Right renal pelvis (tissue), 4 donors: Measurements from ENCODE around the gene EXOC8. TPM values are rescaled to one million over a fixed set of nuclear protein-coding genes. Genes with fewer than 3 reads are reported as not detected.

Source experiments
- DNase-seq, 4 donors: peaks; one replicate each; pipeline ENCODE4 v3.0.0-alpha.2; 2013; ENCODE audit warnings: low read depth in 4 of 4, low spot score in 3 of 4, missing footprints in 1 of 4
- polyA plus RNA-seq, 4 donors: library from polyadenylated mRNA; unstranded; fragments of 120-200 nt; gene quantifications; one replicate each; pipeline ENCODE4 v1.2.1, GENCODE V29; 2013; ENCODE audit not compliant: insufficient read length in 4 of 4

Gene EXOC8, protein sequence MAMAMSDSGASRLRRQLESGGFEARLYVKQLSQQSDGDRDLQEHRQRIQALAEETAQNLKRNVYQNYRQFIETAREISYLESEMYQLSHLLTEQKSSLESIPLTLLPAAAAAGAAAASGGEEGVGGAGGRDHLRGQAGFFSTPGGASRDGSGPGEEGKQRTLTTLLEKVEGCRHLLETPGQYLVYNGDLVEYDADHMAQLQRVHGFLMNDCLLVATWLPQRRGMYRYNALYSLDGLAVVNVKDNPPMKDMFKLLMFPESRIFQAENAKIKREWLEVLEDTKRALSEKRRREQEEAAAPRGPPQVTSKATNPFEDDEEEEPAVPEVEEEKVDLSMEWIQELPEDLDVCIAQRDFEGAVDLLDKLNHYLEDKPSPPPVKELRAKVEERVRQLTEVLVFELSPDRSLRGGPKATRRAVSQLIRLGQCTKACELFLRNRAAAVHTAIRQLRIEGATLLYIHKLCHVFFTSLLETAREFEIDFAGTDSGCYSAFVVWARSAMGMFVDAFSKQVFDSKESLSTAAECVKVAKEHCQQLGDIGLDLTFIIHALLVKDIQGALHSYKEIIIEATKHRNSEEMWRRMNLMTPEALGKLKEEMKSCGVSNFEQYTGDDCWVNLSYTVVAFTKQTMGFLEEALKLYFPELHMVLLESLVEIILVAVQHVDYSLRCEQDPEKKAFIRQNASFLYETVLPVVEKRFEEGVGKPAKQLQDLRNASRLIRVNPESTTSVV
- polyA plus RNA-seq = 10 to 100 TPM; 10.1 to 13.1 (median 12.0) TPM

DNA sequence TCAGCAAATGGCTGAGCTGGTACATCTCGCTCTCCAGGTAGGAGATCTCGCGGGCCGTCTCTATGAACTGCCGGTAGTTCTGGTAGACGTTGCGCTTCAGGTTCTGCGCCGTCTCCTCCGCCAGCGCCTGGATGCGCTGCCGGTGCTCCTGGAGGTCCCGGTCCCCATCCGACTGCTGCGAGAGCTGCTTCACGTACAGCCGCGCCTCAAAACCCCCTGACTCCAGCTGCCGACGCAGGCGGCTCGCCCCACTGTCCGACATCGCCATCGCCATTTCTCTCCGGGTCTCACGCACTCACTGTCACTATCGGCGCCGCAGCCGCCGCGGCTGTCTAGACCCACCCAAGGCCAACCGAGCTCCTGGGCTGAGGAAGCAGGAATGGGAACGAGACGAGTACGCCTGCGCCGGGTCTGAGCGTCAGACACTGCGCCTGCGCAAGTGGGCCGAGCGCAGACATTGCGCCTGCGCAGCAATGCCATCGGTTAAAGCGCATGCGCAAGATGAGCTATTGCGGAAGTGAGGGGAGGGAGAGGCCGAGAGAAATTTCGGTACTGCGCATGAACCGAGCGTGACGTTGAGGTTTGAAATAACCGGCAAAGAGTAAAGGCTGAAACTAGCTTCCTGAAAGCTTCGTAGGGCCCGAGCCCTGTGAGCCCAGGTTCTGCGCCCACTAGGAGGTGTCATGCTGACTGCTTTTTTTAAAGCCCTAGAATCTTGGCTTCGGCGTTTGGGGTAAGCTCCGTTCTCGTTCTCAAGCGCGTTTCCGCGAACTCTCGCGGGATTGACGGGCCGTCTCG is at the start of gene EXOC8:
TSS of gene EXOC8 (minus strand) at position 381 of the 798 bp plus-strand sequence. CDS start at position 274, 107 bp downstream.
- DNase-seq = peak; percentile 97 to 100 (median 98)

DNA sequence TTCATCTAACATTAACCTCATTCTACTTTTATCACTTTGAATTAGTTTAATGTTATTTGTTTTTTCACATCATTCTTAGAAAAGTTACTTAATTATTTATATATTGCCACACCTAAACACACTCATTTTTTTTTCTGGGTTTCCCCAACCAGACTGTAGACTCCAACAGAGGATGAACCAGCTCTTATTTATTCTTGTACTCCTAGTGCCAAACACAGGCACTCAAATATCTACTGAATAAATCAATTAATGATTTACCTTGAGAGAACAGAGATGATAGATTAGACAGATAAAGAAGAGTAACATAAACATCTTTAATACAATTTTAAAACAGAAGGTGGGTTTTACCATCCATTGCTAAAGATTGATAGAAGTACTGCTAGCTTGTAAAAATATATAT is 48.8 kb upstream of the EXOC8 start:
- no peak for DNase-seq

DNA sequence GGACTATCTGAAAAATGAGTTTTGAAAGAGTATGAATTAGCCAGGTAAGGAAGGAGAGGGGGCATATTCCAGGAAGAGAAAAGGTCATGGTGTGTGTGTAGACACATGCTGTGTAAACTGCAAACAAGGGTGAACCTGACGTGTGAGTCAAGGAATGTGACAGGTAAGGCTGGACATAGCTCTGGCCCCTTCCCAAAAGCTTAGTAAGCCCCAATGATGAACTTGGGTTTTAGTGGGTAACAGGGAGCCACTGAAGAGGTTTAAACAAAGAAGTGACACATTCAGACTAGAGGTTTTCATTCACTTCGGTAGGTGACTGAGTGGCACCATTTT is 47.7 kb upstream of the EXOC8 start:
- no peak for DNase-seq

DNA sequence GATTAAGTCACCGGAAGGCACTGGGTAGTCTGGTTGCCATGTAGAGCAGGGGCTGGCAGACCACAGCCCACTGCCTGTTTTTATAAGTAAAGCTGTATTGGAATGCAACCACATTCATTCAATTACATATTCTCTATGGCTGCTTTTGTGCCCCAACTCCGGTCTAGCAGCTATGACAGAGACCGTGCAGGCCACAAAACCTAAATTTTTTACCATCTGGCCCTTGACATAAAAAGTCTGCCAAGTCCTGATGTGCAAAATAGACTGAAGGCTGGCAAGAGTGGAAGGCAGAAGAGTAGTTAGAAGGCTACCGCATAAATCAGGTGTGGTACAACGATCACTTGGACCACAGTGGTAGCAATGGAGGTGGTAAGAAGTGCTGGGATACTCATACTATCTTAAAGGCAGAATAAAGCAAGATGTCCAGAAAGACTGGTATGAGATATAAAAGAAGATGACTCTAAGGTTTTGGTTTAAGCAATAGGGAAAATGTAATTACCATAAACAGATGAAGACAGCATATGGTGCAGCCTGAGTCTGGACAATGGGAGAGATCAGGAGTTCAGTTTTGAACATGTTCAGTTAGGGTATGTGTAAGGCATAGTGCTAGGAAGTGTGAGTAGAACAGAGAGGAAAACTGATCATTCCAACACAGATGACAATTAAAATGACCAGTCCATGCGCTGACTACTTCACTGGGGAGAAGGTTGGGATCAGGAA is 47.2 kb upstream of the EXOC8 start:
- no peak for DNase-seq

DNA sequence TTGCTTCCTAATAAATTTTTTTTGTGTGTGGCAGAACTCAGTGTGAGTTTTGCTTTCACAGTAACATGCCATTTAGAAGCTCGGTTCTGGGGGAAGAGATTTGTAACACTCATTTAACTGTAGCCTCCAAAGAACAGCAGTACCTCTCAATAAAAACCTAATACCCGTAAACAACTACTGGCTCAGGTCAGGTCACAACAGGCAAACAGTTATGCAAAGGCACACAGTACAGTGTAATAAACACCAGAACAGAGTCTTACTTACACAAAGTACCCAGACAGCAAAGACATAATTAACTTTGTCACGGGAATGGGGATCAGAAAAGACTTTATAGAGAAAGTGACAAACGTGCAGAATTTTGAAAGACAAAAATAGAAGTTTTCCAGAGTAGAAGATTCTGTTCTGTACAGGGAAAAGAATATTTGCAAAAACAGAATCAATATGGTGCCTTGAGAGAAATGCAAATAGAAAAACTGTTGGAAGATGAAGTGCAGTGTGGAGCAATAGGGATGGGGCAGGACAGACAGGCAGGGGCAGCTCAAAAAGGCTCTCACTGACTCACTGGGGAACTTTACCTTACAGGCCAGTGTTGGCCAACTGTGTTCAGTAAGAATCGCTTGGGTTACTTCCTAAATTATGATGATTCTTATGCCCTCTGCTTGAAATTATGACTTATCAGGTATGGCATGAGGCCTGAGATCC is 45.7 kb upstream of the EXOC8 start:
- no peak for DNase-seq

DNA sequence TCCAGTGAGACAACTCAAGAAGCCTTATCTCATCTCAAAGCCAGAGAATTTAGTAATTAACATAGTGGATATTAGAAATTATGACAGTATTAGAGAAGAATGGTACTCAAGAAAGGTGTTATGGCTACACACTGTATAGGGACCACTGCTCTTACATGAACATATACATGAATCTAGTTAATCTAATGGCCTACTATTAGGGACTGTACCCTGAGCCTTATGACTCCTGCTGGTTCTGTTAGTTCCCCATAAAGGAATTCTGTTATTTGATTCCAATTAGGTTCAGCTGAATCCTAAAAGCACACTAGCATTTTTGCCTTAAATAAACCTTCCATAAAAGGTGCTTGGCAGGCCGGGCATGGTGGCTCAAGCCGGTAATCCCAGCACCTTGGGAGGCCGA is 44.8 kb upstream of the EXOC8 start:
- DNase-seq = no peak

DNA sequence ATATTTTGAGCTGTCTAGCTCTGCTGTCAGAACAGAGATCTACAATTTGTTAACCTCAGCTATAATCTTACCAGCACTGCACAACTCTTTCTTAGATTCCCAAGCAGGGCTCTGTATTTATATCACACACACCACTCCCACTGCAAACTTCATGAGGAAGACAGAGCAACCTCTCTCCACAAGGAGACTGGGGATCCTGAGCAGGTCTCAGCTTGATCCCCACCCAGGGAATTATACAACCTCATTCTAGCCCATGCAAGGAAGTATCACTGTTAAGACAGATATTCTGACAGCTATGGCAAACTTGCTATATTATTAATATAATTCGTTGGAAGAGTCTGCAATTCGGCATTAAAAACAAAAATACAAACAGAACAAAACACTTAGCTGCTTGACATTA is 44.1 kb upstream of the EXOC8 start:
- no peak for DNase-seq

DNA sequence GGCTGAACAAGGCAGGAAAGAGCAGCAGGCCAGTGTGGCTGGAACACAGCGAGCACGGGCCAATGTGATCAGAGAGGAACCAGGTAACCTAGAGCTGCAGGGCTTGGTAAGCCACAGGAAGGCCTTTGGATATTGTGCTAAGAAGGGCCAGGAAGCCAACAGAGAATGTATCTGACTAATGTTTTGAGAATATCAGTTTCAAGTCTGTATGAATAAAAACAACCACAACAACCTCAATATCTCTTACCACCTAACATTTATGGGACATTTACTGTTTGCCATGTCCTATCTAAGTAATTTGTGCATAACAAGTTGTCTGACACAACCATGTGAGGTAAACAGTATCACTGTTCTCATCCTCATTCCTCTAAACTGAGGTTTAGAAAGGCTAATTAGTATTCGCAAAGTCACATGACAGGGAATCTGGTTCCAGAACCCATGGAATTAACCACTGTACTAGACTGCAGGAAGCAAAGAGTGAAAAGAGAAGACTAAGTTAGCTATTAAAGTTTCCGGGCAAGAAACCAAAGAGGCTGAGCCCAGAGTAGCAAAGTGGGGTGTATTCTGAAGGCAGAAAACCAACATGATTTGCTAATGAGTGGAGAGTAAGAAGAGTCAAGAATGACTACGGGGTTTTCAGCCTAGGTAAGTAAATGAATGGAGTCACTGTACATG is 39.4 kb upstream of the EXOC8 start:
- DNase-seq = no peak

DNA sequence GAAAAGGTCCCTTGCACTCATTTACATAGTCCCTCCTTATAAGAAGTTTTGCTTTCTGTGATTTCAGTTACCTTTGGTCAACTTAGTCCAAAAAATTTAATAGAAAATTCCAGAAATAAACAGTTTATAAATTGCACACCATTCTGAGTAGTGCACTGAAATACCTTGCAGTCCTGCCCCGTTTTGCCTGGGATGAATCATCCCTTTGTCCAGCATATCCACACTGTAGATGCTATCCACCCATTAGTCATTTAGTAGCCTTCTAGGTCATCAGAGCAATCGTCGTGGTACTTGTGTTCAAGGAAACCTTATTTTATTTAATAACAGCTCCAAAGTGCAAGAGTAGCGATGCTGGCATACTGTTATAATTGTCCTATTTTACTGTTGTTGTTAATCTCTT is 38.4 kb upstream of the EXOC8 start:
- DNase-seq = no peak

DNA sequence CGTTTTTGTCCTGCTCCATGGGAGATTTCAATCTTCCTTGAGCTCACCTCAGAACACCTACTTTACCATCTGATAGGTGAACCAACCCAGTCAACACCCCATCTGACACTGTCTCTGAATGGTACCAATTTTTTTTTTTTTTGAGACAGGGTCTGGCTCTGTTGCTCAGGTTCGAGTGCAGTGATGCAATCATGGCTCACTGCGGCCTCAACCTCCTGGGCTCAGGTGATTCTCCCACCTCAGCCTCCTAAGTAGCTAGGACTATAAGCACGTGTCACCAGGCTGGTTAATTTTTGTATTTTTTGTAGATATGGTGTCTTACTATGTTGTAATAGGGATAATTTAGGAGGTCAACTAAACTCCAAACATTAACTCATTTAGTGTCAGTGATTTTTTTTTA is 36.7 kb upstream of the EXOC8 start:
- DNase-seq = no peak

DNA sequence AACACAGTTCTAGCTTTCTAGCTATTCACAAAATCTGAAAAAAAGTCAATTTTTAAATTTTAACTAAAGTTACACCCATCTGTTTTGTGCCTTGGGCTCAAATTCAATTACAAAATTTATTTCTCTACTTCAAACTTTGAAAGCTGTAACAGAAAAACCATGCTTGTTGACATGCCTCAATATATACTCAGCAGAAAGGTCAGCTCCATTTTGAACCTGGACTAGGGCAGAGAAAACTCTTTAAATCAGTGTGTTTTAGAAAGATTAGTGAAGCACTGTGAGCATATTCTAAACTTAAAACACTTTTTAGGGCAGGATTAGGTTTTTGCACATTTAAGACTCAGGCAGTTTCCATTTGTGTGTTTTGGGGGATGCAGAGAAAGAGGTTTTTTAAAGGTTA is 34.8 kb upstream of the EXOC8 start:
- no peak for DNase-seq

DNA sequence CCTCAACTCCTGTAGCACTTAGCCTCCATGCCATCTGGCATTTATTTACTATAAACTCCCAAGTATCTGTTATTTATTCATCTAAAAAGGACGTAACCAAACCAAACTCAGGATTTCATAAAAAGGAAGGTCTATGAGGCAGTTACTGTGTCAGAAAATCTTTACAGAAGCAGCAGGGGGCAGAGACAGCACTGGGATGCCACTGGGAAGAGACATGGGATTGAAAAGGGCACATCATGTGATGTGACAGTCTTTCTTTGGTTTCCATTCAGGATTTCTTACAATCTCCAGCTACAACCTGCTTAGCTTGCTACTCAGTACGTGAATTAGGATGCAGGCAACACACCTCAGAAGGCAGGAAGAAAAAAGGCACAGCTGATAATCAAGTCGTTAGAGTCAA is 31.6 kb upstream of the EXOC8 start:
- no peak for DNase-seq

DNA sequence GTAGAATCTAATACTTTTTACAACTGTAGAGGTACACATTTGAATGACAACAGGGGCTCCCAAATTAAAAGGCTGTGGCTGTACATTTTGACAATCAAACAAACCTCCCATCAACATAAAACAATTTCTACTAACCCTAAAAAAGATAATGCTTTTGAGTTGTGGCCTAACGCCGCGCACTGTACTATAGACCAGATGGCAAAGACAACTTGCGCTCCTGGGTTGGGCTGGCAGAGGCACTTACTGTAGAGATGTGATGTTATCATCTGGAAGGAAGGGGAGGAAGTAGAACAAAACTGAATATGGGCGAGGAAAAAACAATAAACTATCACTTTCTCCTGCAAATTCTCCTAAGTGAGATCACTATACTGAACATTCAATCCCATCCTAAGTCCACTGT is 26.5 kb upstream of the EXOC8 start:
- DNase-seq = no peak

DNA sequence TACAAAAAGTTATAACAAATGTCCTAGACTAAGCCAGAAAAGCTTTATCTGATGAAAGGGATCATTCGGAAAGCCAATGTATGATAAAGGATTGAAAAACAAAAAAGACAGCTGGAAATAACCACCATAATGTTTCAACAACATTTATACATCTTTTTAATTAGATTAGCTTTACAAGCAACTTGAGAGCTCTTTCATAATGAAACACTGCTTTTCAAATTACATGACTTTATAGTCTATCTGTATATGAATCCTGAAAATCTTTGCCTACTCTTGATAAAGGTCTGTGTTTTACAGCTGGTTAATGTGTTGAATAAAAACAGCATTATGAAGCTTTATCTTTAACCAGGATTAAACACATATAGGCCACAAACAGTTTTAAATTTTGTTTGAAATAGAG is 26.0 kb upstream of the EXOC8 start:
- no peak for DNase-seq

DNA sequence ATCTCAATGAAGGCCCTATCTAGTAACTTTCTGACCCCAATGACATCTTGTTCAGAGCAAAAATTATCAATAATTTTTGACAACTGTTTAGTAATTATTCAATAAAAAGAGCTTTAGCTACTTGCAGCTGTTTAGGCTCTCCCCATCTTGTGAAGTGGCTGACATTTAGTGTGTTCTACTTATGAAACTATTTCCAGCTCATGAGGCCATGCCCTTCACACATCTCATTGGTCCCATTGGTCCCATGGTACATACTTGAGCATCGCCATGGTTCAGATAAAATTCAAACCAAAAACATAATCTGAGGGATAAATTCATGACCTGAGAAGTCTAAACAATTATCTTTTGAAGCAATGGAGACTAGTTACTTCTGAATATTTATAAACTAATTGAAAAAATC is 24.7 kb upstream of the EXOC8 start:
- no peak for DNase-seq

DNA sequence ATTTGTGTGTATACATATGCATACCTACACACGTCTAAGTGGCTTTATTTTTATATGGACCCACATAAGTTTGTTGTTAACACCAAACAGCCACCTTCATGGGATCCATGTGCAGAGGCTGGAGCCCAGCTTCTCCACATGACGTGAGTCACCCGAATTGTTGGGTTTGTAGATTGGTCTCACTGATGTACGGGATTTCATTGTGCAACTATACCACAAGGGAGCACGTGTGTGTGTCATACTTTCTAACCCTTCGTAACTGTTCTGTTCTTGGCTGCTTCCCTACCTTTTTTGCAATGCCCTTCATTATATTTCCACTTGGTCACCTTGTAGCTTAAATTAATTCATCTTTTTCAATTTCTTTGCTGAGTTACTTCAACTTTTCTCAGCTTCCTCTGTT is 21.5 kb upstream of the EXOC8 start:
- DNase-seq = no peak

DNA sequence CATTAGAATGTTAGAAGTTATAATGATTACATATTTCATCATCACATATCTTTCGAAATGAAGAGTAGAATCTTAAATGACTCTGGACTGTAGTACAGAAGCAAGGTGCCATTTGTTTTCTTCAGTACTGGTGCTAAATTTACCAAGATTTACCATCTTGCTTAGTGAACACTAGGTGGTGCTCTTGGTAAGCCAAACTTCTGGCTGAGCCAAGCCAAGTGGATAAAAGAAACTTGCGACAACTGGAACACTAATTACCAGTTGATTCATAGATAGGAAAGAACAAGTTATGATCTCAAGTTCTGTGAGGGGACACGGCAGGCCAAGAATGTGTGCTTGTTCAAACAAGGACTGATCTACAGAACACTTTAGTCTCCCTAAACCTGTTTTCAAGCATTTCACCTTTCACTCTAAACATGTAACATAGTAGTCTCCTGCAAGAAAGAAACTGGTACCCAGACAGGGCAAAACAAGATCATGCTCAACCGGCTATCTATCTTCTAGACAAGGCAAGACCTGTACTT is 20.2 kb upstream of the EXOC8 start:
- DNase-seq = peak in 1 of 4 donors; percentile 25

DNA sequence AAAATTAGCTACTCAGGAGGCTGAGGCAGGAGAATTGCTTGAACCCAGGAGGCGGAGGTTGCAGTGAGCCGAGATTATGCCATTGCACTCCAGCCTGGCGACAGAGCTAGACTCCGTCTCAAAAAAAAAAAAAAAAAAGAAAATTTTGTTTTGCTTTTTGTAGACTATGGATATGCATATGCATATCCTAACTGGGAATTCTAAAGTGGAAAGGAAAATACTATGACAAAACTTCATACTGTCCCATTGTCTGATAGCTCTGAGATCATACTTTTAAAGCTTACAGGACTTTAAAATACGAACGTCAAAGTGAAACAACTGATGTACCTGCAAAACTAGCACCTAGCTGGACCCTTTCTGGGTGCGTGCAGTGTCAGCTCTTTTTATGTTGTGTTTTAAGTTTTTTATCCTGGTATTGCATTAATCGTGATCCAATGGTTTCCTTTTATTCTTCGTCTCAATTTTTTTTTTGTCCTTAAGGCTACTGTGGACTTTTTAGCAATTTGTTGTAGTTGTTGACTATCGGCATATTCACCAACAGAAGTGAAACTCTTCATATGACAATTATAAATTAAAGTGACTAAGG is 19.6 kb upstream of the EXOC8 start:
- no peak for DNase-seq

DNA sequence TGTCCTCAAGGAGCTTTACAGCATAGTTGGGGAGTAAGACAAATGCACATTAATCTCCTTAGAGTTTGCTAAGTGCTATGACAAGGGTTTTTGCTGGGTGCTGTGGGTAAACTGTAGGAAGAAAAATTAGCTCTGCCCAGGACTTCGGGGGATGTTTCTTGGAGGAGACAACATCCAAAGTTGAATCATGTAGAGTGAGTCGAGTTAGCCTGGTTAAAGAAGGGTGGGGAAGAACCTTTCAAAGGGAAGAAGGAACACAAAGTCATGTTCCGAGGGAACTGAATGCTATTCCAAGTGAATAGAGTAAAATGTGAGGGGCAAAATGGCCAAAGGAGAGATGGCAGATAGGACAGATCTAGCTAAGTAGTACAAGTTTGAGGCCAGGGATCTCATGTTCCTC is 17.5 kb upstream of the EXOC8 start:
- no peak for DNase-seq
